K562 (cell line): ENCODE measurements around the gene PDK3. TPM values are rescaled to one million over a fixed set of nuclear protein-coding genes. Genes with fewer than 3 reads are reported as not detected.
A peak's percentile ranks its signal among the peaks of the same experiment; 100 is the strongest.

Experiments used
- ATAC-seq: fragments of 200-7000 bp; cut with Tn5 transposase; 3 replicates; pipeline ENCODE4 v1.9.1; 2020; ENCODE audit warnings: moderate library complexity
- BruUV-seq: library from RNA; stranded (reverse); fragments of 400-500 nt; replicated peaks from 2 replicates; lab custom pipeline; 2021; lab: Mats Ljungman, UMichigan
- CTCF ChIA-PET: fragments of 300-600 bp; formaldehyde crosslinking; extraction: SDS; loops from one replicate; lab custom pipeline; 2021; ENCODE audit warnings: low intra/inter-chr PET ratio; lab: Yijun Ruan, JAX
- POLR2A ChIA-PET: fragments of 300-600, 350-650 bp; sonication (Branson Sonifier 250); formaldehyde crosslinking; extraction: SDS; loops from one replicate; lab custom pipeline; 2021; ENCODE audit warnings: antibody characterized with exemption, inconsistent platforms; lab: Yijun Ruan, JAX
- DNase-seq, 4 experiments: peaks; one replicate each; pipeline versions ENCODE4 v3.0.0 to v3.0.0-alpha.2; 2011 to 2018; ENCODE audit warnings: low spot score in 3 of 4, mixed read lengths in 3 of 4; ENCODE audit errors: extremely low read depth in 1 of 4
- FAIRE-seq: peaks from 2 replicates; lab custom pipeline; 2011; peaks lifted over from hg19 to GRCh38; lab: Jason Lieb, UNC
- H2AFZ ChIP-seq: 2 replicates; pipeline ENCODE4 v1.6.0; 2011; ENCODE audit warnings: low read depth, low read length, control low read depth, inconsistent platforms
- H3K27ac ChIP-seq: fragments of 200-600 bp; 3 replicates; pipeline ENCODE4 v1.8.0; 2011; ENCODE audit warnings: low read depth, mild to moderate bottlenecking, control low read depth, inconsistent platforms, low read length, moderate library complexity, mixed read lengths; ENCODE audit errors: extremely low read depth
- H3K27me3 ChIP-seq, 2 experiments: fragments of 300-600 bp in 1 of 2; 2 replicates in 1 of 2; 3 replicates in 1 of 2; pipeline versions ENCODE4 v1.6.0 to v1.8.0; 2011; ENCODE audit warnings: inconsistent platforms in 2 of 2, low read length in 2 of 2, mild to moderate bottlenecking in 1 of 2, mixed read lengths in 1 of 2, moderate library complexity in 1 of 2; ENCODE audit not compliant: control insufficient read depth in 2 of 2, insufficient read depth in 2 of 2
- H3K36me3 ChIP-seq: fragments of 300-600 bp; 3 replicates; pipeline ENCODE4 v1.8.0; 2011; ENCODE audit warnings: mild to moderate bottlenecking, low read length, inconsistent platforms; ENCODE audit not compliant: control insufficient read depth, insufficient read depth
- H3K4me1 ChIP-seq, 2 experiments: fragments of 200-600 bp in 1 of 2; replicated peaks in 1 of 2; 2 replicates in 1 of 2; 3 replicates in 1 of 2; pipeline versions ENCODE4 v1.5.1 to v1.8.0; 2011; ENCODE audit warnings: inconsistent platforms in 2 of 2, low read length in 2 of 2, mild to moderate bottlenecking in 1 of 2, mixed read lengths in 1 of 2, moderate library complexity in 1 of 2; ENCODE audit not compliant: control insufficient read depth in 2 of 2, insufficient read depth in 2 of 2
- H3K4me2 ChIP-seq: 2 replicates; pipeline ENCODE4 v1.6.1; 2011; ENCODE audit warnings: low read length, control low read depth, inconsistent platforms, mixed read lengths; ENCODE audit not compliant: insufficient read depth
- H3K4me3 ChIP-seq: fragments of 200-600 bp; sonication (generic), shearing (Covaris generic); 2 replicates; pipeline ENCODE4 v1.5.1; 2016; ENCODE audit warnings: control low read depth, inconsistent platforms
- H3K79me2 ChIP-seq: fragments of 200-600 bp; 3 replicates; pipeline ENCODE4 v1.8.0; 2011; ENCODE audit warnings: low read length, inconsistent platforms; ENCODE audit not compliant: control insufficient read depth, insufficient read depth
- H3K9ac ChIP-seq, 2 experiments: 2 replicates each; pipeline versions ENCODE4 v1.6.0 to v1.6.1; 2011; ENCODE audit warnings: low read depth in 2 of 2, low read length in 2 of 2, control low read depth in 1 of 2, inconsistent platforms in 1 of 2, mild to moderate bottlenecking in 1 of 2, mixed read lengths in 1 of 2; ENCODE audit not compliant: insufficient read depth in 1 of 2
- H3K9me1 ChIP-seq: one replicate; pipeline ENCODE4 v1.6.0; 2011; ENCODE audit warnings: inconsistent platforms, mild to moderate bottlenecking, low read length, moderate library complexity; ENCODE audit not compliant: control insufficient read depth, insufficient read depth
- H3K9me3 ChIP-seq: replicated peaks from 2 replicates; pipeline ENCODE4 v1.5.1; 2011; ENCODE audit warnings: low read depth, low read length, inconsistent platforms; ENCODE audit not compliant: control insufficient read depth, insufficient read depth
- H4K20me1 ChIP-seq: replicated peaks from 2 replicates; pipeline ENCODE4 v1.6.1; 2011; ENCODE audit warnings: low read length, inconsistent platforms, mixed read lengths; ENCODE audit not compliant: control insufficient read depth, insufficient read depth
- CTCF ChIP-seq, 3 experiments: IDR thresholded peaks in 2 of 3; conservative IDR thresholded peaks in 1 of 3; 2 replicates each; pipeline ENCODE4 v1.5.1; 2011 to 2012; ENCODE audit warnings: low read length in 3 of 3, mild to moderate bottlenecking in 3 of 3, control low read depth in 2 of 3, improper control_type of control experiment in 1 of 3, inconsistent platforms in 1 of 3, low read depth in 1 of 3, mixed read lengths in 1 of 3, moderate library complexity in 1 of 3; ENCODE audit not compliant: insufficient read depth in 2 of 3
- RAD21 ChIP-seq, 2 experiments: fragments of 250-450 bp in 1 of 2; fragments of 450-650 bp in 1 of 2; sonication (Bioruptor Pico) in 1 of 2; formaldehyde crosslinking in 1 of 2; IDR thresholded peaks in 1 of 2; conservative IDR thresholded peaks in 1 of 2; 2 replicates each; pipeline versions ENCODE4 v1.4.0 to v1.8.0; 2020 to 2022; ENCODE audit warnings: mild to moderate bottlenecking in 2 of 2, moderate library complexity in 1 of 2
- SMC3 ChIP-seq: conservative IDR thresholded peaks from 2 replicates; pipeline ENCODE4 v1.6.1; 2011; ENCODE audit warnings: low read depth, low read length, improper control_type of control experiment; ENCODE audit not compliant: insufficient read depth
- WGBS: fragments of 100-300 bp; shearing (Covaris generic); methylation state at CpG from one replicate; pipeline ENCODE4 v1.1.6; 2016; ENCODE audit warnings: low coverage, mixed read lengths; ENCODE audit not compliant: insufficient coverage; ENCODE audit errors: missing lambda C conversion rate; 5-methylcytosine and 5-hydroxymethylcytosine counted together
- in situ Hi-C: fragments of 300-500 bp; cut with MboI; formaldehyde crosslinking; loops from 4 replicates; pipeline ENCODE4 v1.15.0; 2018; ENCODE audit warnings: inconsistent platforms, mixed read lengths
- intact Hi-C: fragments of 100-400 bp; cut with micrococcal nuclease; formaldehyde crosslinking; loops from 2 replicates; pipeline ENCODE4 v1.14.2; 2022
- polyA plus RNA-seq, 8 experiments: library from polyadenylated mRNA; depleted of rRNA in 4 of 8; stranded (reverse) in 5 of 8; unstranded in 3 of 8; fragments of >200 nt; fragmentation: Nextera tagmentation in 2 of 8; fragmentation: Illumina TruSeq in 1 of 8; extraction: Ambion mirVana in 2 of 8; extraction: Trizol in 1 of 8; gene quantifications; 2 replicates each; pipeline versions ENCODE4 v1.2.1 to v1.2.3, GENCODE V29; 2011 to 2014; ENCODE audit warnings: inconsistent platforms in 1 of 8, missing spikeins in 1 of 8
- total RNA-seq, 7 experiments: library from RNA; depleted of rRNA in 6 of 7; stranded (reverse); fragments of >200 nt in 6 of 7; fragmentation: Illumina TruSeq in 2 of 7; extraction: Trizol in 2 of 7; gene quantifications; 2 replicates each; pipeline versions ENCODE4 v1.2.1 to v1.2.3, GENCODE V29; 2011 to 2021; ENCODE audit warnings: low replicate concordance in 1 of 7
- TF ChIP-seq, protein P1 (sequence below): sonication (generic); formaldehyde crosslinking; IDR thresholded peaks from 2 replicates; pipeline ENCODE4 v1.8.0; 2022; ENCODE audit warnings: missing genetic modification reagents, mild to moderate bottlenecking, moderate library complexity, borderline replicate concordance

PDK3 gene
- total and polyA plus RNA-seq, 9 of the 15 experiments (the other 6 are each of a cell fraction or from before 2014, with no cell fraction given): 0.20 to 4.9 (median 0.95) TPM

DNA sequence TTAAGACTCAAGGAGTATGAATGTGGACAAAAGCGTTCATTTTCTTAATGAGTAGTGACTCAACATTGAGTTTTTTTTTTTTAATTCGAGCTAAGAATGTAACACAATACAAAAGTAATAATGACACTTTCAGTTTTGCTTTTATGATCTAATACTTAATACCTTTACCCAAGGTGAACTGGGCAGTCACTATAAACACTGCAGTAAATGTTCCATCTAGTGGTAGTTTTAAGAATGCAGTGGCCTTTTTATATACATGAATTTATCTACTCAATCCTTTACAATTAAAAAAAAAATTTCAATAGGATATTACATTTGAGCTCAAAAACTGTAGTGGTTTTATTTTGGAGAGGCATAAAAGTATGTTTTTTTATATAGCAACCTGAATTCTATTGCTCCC lies 33.9 kb downstream of the PDK3 start:
- Histone ChIP-seq H2AFZ (no peak overlapping the region), H3K27me3 (peaks cover 0 to 2% of the 10 kb centered on the region in 2 experiments; a peak in 3 of 5 replicates), H3K27ac (no peak overlapping the region), H3K4me1 (no peaks in the 10 kb centered on the region), H3K79me2 (no peaks in the 10 kb centered on the region), H3K9ac (no peak overlapping the region), H3K4me3 (no peak overlapping the region), H3K9me1 (no peaks in the 10 kb centered on the region), H3K9me3 (no peaks in the 10 kb centered on the region), H3K36me3 (no peaks in the 10 kb centered on the region), H3K4me2 (no peak overlapping the region), H4K20me1 (no peaks in the 10 kb centered on the region)
- FAIRE-seq (no peak), ATAC-seq (no peak; the same call in 2 of the 3 replicates), DNase-seq (peak in 1 of 4 experiments; percentile 10)
- ChIA-PET CTCF (interaction anchor here (0.7 kb wide), 1 partner anchor 418 kb away, joined by 5 read pairs; no protein-coding TSS in a partner anchor), POLR2A (no interaction called here)
- in situ Hi-C loops (no loop called here), intact Hi-C loops (loop anchor here (2.0 to 5.0 kb wide), 3 partner anchors 102 to 237 kb away; no protein-coding TSS in a partner anchor)
- peak in 1 of 2 experiments; percentile 55; a peak in 2 of 4 replicates for TF ChIP-seq RAD21 (CRISPR knock-in tag; conservative IDR thresholded peaks at IDR 0.05 in 1 of 2, IDR thresholded peaks at IDR 0.05 in 1 of 2)
- peak in 2 of 3 experiments; percentile 13 to 48; a peak in 3 of 6 replicates for TF ChIP-seq CTCF (IDR thresholded peaks at IDR 0.05 in 2 of 3, conservative IDR thresholded peaks at IDR 0.05 in 1 of 3; ENCODE audit: insufficient read depth in 2 of 3, low read depth in 1 of 3, low read length in 3 of 3)
- 0 out of 2 replicates have a peak, but pooled peaks have one; percentile 15 for TF ChIP-seq SMC3
- TF ChIP-seq, protein P1, sequence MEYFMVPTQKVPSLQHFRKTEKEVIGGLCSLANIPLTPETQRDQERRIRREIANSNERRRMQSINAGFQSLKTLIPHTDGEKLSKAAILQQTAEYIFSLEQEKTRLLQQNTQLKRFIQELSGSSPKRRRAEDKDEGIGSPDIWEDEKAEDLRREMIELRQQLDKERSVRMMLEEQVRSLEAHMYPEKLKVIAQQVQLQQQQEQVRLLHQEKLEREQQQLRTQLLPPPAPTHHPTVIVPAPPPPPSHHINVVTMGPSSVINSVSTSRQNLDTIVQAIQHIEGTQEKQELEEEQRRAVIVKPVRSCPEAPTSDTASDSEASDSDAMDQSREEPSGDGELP (CRISPR knock-in tag): no peak
- 0% methylated on average over 2 of the region's 2 CpGs for WGBS
- BruUV-seq: no TSS peak
